IMR-90 (cell line): ENCODE results near the gene TMED8. TPM values are rescaled to one million over a fixed set of nuclear protein-coding genes. Genes with fewer than 3 reads are reported as not detected.

ENCODE experiments used
- ATAC-seq: fragments of 200-7000 bp; cut with Tn5 transposase; 2 replicates; pipeline ENCODE4 v1.9.1; 2020; ENCODE audit warnings: low read depth, mild to moderate bottlenecking, moderate library complexity
- BruUV-seq: library from RNA; stranded (reverse); fragments of 400-500 nt; replicated peaks from 2 replicates; lab custom pipeline; 2021; lab: Mats Ljungman, UMichigan
- CTCF ChIA-PET: fragments of 300-600 bp; formaldehyde crosslinking; extraction: SDS; loops from one replicate; lab custom pipeline; 2021; ENCODE audit warnings: antibody characterized with exemption; lab: Yijun Ruan, JAX
- POLR2A ChIA-PET: fragments of 300-600 bp; sonication (Branson Sonifier 250); formaldehyde crosslinking; loops from one replicate; lab custom pipeline; 2022; ENCODE audit warnings: antibody characterized with exemption; ENCODE audit not compliant: unreplicated experiment; lab: Charles Lee
- DNase-seq: peaks from one replicate; pipeline ENCODE4 v3.0.0; 2013
- H2AFZ ChIP-seq: replicated peaks from 2 replicates; pipeline ENCODE3; 2013; ENCODE audit warnings: low read length, mild to moderate bottlenecking; ENCODE audit not compliant: poor library complexity
- H2AK5ac ChIP-seq: 2 replicates; pipeline ENCODE4 v1.6.1; 2013; ENCODE audit warnings: low read depth, low read length, inconsistent platforms
- H2AK9ac ChIP-seq: replicated peaks from 2 replicates; pipeline ENCODE3; 2013; ENCODE audit warnings: mild to moderate bottlenecking, low read depth, low read length, moderate library complexity; ENCODE audit not compliant: poor library complexity
- H2BK120ac ChIP-seq: 2 replicates; pipeline ENCODE4 v1.6.1; 2013; ENCODE audit warnings: low read depth, low read length, inconsistent platforms
- H2BK15ac ChIP-seq: 3 replicates; pipeline ENCODE4 v1.6.1; 2013; ENCODE audit warnings: low read depth, low read length, inconsistent platforms
- H2BK20ac ChIP-seq: 2 replicates; pipeline ENCODE4 v1.6.1; 2013; ENCODE audit warnings: low read depth, mild to moderate bottlenecking, inconsistent platforms, low read length, moderate library complexity
- H2BK5ac ChIP-seq: 2 replicates; pipeline ENCODE4 v1.6.1; 2013; ENCODE audit warnings: mild to moderate bottlenecking, low read depth, low read length, inconsistent platforms; ENCODE audit not compliant: poor library complexity, severe bottlenecking
- H3K14ac ChIP-seq: replicated peaks from 2 replicates; pipeline ENCODE4 v1.6.1; 2013; ENCODE audit warnings: low read depth, low read length, inconsistent platforms
- H3K18ac ChIP-seq: 2 replicates; pipeline ENCODE4 v1.6.1; 2013; ENCODE audit warnings: low read depth, low read length, control low read depth
- H3K23ac ChIP-seq: 2 replicates; pipeline ENCODE4 v1.6.1; 2013; ENCODE audit warnings: low read depth, low read length, inconsistent platforms
- H3K27ac ChIP-seq: 2 replicates; pipeline ENCODE4 v1.5.1; 2013; ENCODE audit warnings: mild to moderate bottlenecking, control low read depth, low read length; ENCODE audit not compliant: insufficient read depth
- H3K27me3 ChIP-seq: 2 replicates; pipeline ENCODE4 v1.6.1; 2013; ENCODE audit warnings: low read length; ENCODE audit not compliant: control insufficient read depth, insufficient read depth
- H3K36me3 ChIP-seq: 2 replicates; pipeline ENCODE4 v1.6.1; 2013; ENCODE audit warnings: low read length, mixed read lengths; ENCODE audit not compliant: control insufficient read depth, insufficient read depth
- H3K4ac ChIP-seq: 2 replicates; pipeline ENCODE4 v1.6.1; 2013; ENCODE audit warnings: low read depth, low read length, inconsistent platforms
- H3K4me1 ChIP-seq: 2 replicates; pipeline ENCODE4 v1.6.1; 2013; ENCODE audit warnings: low read length, mixed read lengths; ENCODE audit not compliant: control insufficient read depth, insufficient read depth
- H3K4me2 ChIP-seq: 2 replicates; pipeline ENCODE4 v1.6.1; 2013; ENCODE audit warnings: low read depth, mild to moderate bottlenecking, control low read depth, low read length, moderate library complexity
- H3K4me3 ChIP-seq: 2 replicates; pipeline ENCODE4 v1.5.1; 2013; ENCODE audit warnings: low read depth, mild to moderate bottlenecking, control low read depth, low read length, moderate library complexity; ENCODE audit not compliant: insufficient read depth
- H3K56ac ChIP-seq: 2 replicates; pipeline ENCODE4 v1.6.1; 2013; ENCODE audit warnings: low read length, inconsistent platforms; ENCODE audit not compliant: insufficient read depth; ENCODE audit errors: extremely low read depth
- H3K79me1 ChIP-seq, 2 experiments: 2 replicates each; pipeline ENCODE4 v1.6.1; 2013; ENCODE audit warnings: low read length in 2 of 2, inconsistent platforms in 1 of 2, low read depth in 1 of 2
- H3K9ac ChIP-seq: 2 replicates; pipeline ENCODE4 v1.6.1; 2013; ENCODE audit warnings: low read depth, low read length, control low read depth
- H3K9me1 ChIP-seq: 2 replicates; pipeline ENCODE4 v1.6.1; 2013; ENCODE audit warnings: low read length, inconsistent platforms; ENCODE audit not compliant: insufficient read depth
- H3K9me3 ChIP-seq: 2 replicates; pipeline ENCODE4 v1.6.1; 2013; ENCODE audit warnings: low read length; ENCODE audit not compliant: control insufficient read depth, insufficient read depth
- H4K20me1 ChIP-seq: 2 replicates; pipeline ENCODE4 v1.6.1; 2013; ENCODE audit warnings: low read length, inconsistent platforms; ENCODE audit not compliant: insufficient read depth
- H4K5ac ChIP-seq: 2 replicates; pipeline ENCODE4 v1.6.1; 2013; ENCODE audit warnings: mild to moderate bottlenecking, low read depth, low read length, control low read depth
- H4K8ac ChIP-seq, 2 experiments: 2 replicates each; pipeline ENCODE4 v1.6.1; 2013; ENCODE audit warnings: low read depth in 2 of 2, low read length in 2 of 2, control low read depth in 1 of 2, inconsistent platforms in 1 of 2
- H4K91ac ChIP-seq: 2 replicates; pipeline ENCODE4 v1.6.1; 2013; ENCODE audit warnings: low read depth, low read length, inconsistent platforms; ENCODE audit not compliant: insufficient read depth
- BHLHE40 ChIP-seq: fragments of 150-350 bp; IDR thresholded peaks from 2 replicates; pipeline ENCODE4 v1.6.1; 2016; ENCODE audit warnings: mild to moderate bottlenecking, low read depth, low read length
- CEBPB ChIP-seq: IDR thresholded peaks from 2 replicates; pipeline ENCODE4 v1.6.1; 2012; ENCODE audit warnings: low read depth, low read length, improper control_type of control experiment
- CHD1 ChIP-seq: IDR thresholded peaks from 2 replicates; pipeline ENCODE4 v1.6.1; 2012; ENCODE audit warnings: low read depth, low read length, improper control_type of control experiment
- ELK1 ChIP-seq: fragments of 150-350 bp; IDR thresholded peaks from 2 replicates; pipeline ENCODE4 v1.6.1; 2016; ENCODE audit warnings: low read depth, mild to moderate bottlenecking, low read length, moderate library complexity, borderline replicate concordance
- FOS ChIP-seq: fragments of 150-350 bp; IDR thresholded peaks from 2 replicates; pipeline ENCODE4 v1.6.1; 2016; ENCODE audit warnings: low read depth, low read length
- MAFK ChIP-seq: IDR thresholded peaks from 2 replicates; pipeline ENCODE4 v1.6.1; 2012; ENCODE audit warnings: low read depth, low read length, improper control_type of control experiment
- MAZ ChIP-seq: IDR thresholded peaks from 2 replicates; pipeline ENCODE4 v1.6.1; 2012; ENCODE audit warnings: low read depth, mild to moderate bottlenecking, low read length, improper control_type of control experiment, moderate library complexity, borderline replicate concordance
- MXI1 ChIP-seq: IDR thresholded peaks from 2 replicates; pipeline ENCODE4 v1.6.1; 2012; ENCODE audit warnings: low read depth, mild to moderate bottlenecking, low read length, moderate library complexity, borderline replicate concordance
- NFE2L2 ChIP-seq: fragments of 150-350 bp; IDR thresholded peaks from 2 replicates; pipeline ENCODE4 v1.6.1; 2016; ENCODE audit warnings: low read depth, mild to moderate bottlenecking, low read length
- POLR2A ChIP-seq: IDR thresholded peaks from 2 replicates; pipeline ENCODE4 v1.6.1; 2012; ENCODE audit warnings: mild to moderate bottlenecking, low read depth, low read length
- RAD21 ChIP-seq: IDR thresholded peaks from 2 replicates; pipeline ENCODE4 v1.6.1; 2012; ENCODE audit warnings: low read length, improper control_type of control experiment
- RCOR1 ChIP-seq: IDR thresholded peaks from 2 replicates; pipeline ENCODE4 v1.6.1; 2012; ENCODE audit warnings: mild to moderate bottlenecking, low read length, improper control_type of control experiment; ENCODE audit not compliant: insufficient replicate concordance
- RFX5 ChIP-seq: IDR thresholded peaks from 2 replicates; pipeline ENCODE4 v1.8.0; 2012; ENCODE audit warnings: low read depth, mild to moderate bottlenecking, low read length, moderate library complexity
- SMC3 ChIP-seq: fragments of 150-350 bp; IDR thresholded peaks from 2 replicates; pipeline ENCODE4 v1.6.1; 2016; ENCODE audit warnings: low read depth, mild to moderate bottlenecking, antibody characterized with exemption, low read length, moderate library complexity
- USF2 ChIP-seq: fragments of 150-350 bp; IDR thresholded peaks from 2 replicates; pipeline ENCODE4 v1.6.1; 2017; ENCODE audit warnings: mild to moderate bottlenecking, antibody characterized with exemption, low read length, low read depth
- WGBS, 2 experiments: methylation state at CpG; one replicate each; pipeline versions ENCODE4 v1.1.5 to v1.1.7; 2013; ENCODE audit warnings: missing lambda C conversion rate in 2 of 2; ENCODE audit not compliant: insufficient read length in 1 of 2; ENCODE audit errors: extremely low coverage in 2 of 2; 5-methylcytosine and 5-hydroxymethylcytosine counted together
- dilution Hi-C: fragments of 300-500 bp; cut with HindIII; formaldehyde crosslinking; loops from one replicate; pipeline ENCODE4 v1.14.3; 2018; ENCODE audit warnings: low sequenced_read_pairs; ENCODE audit not compliant: unreplicated experiment
- in situ Hi-C: fragments of 300-500 bp; cut with MboI; formaldehyde crosslinking; loops from 3 replicates; pipeline ENCODE4 v1.14.3; 2019; ENCODE audit warnings: low sequenced_read_pairs, inconsistent platforms, mixed read lengths
- intact Hi-C: fragments of 100-400 bp; cut with micrococcal nuclease; formaldehyde crosslinking; loops from 2 replicates; pipeline ENCODE4 v1.10.0; 2022
- polyA plus RNA-seq, 3 experiments: library from polyadenylated mRNA; depleted of rRNA; stranded (reverse); fragments of >200 nt; gene quantifications; 2 replicates each; pipeline ENCODE4 v1.2.3, GENCODE V29; 2012; ENCODE audit warnings: low replicate concordance in 1 of 3
- total RNA-seq: library from RNA; depleted of rRNA; stranded (reverse); fragments of >200 nt; gene quantifications from 2 replicates; pipeline ENCODE4 v1.2.3, GENCODE V29; 2012
- TF ChIP-seq, protein P1 (sequence below): conservative IDR thresholded peaks from 2 replicates; pipeline ENCODE4 v1.5.1; 2012; ENCODE audit warnings: mild to moderate bottlenecking, low read depth, low read length, improper control_type of control experiment

TMED8 gene
- total and polyA plus RNA-seq, 2 of the 4 experiments (the other 2 are of a cell fraction) = 2.2 to 5.0 TPM

GRCh38 chr14:77406718-77407117 is 29.8 kb upstream of the TMED8 start:
- DNase-seq (peak; percentile 10), ATAC-seq (peak; percentile 37; the same call in 1 of the 2 replicates)
- Histone ChIP-seq H2BK5ac (no peak overlapping the region), H3K4ac (no peak overlapping the region), H4K5ac (no peak overlapping the region), H2BK15ac (no peak overlapping the region), H2BK120ac (no peak overlapping the region), H2AK5ac (no peak overlapping the region), H3K4me1 (no peaks in the 10 kb centered on the region), H3K27me3 (peaks cover 10% of the 10 kb centered on the region), H3K9me1 (no peaks in the 10 kb centered on the region), H3K4me2 (no peak overlapping the region), H2AK9ac (no peak overlapping the region), H3K18ac (no peak overlapping the region), H2BK20ac (no peak overlapping the region), H4K91ac (no peak overlapping the region), H3K9ac (no peak overlapping the region), H3K14ac (no peak overlapping the region), H4K20me1 (no peaks in the 10 kb centered on the region), H3K27ac (no peak overlapping the region), H2AFZ (no peak overlapping the region), H3K4me3 (no peak overlapping the region), H4K8ac (no peak overlapping the region), H3K23ac (no peak overlapping the region), H3K79me1 (no peaks in the 10 kb centered on the region), H3K36me3 (no peaks in the 10 kb centered on the region), H3K56ac (no peak overlapping the region), H3K9me3 (no peaks in the 10 kb centered on the region)
- WGBS, 2 experiments = 60% methylated on average over 1 of the region's 6 CpGs; no CpG with 5 or more reads in 1 of the 2 experiments
- POLR2A ChIA-PET = no interaction called here
- CTCF ChIA-PET = interaction anchor here (0.5 kb wide), 1 partner anchor 17 kb away, joined by 6 read pairs; no protein-coding TSS in a partner anchor
- TF ChIP-seq CHD1 = no peak
- no peak for TF ChIP-seq BHLHE40
- TF ChIP-seq RAD21 = no peak
- no peak for TF ChIP-seq POLR2A
- TF ChIP-seq FOS = no peak
- TF ChIP-seq RCOR1 = no peak
- no peak for TF ChIP-seq MAZ
- TF ChIP-seq, protein P1, sequence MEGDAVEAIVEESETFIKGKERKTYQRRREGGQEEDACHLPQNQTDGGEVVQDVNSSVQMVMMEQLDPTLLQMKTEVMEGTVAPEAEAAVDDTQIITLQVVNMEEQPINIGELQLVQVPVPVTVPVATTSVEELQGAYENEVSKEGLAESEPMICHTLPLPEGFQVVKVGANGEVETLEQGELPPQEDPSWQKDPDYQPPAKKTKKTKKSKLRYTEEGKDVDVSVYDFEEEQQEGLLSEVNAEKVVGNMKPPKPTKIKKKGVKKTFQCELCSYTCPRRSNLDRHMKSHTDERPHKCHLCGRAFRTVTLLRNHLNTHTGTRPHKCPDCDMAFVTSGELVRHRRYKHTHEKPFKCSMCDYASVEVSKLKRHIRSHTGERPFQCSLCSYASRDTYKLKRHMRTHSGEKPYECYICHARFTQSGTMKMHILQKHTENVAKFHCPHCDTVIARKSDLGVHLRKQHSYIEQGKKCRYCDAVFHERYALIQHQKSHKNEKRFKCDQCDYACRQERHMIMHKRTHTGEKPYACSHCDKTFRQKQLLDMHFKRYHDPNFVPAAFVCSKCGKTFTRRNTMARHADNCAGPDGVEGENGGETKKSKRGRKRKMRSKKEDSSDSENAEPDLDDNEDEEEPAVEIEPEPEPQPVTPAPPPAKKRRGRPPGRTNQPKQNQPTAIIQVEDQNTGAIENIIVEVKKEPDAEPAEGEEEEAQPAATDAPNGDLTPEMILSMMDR = no peak
- no peak for TF ChIP-seq SMC3
- TF ChIP-seq ELK1 = no peak
- no peak for TF ChIP-seq NFE2L2
- no peak for TF ChIP-seq MXI1
- TF ChIP-seq RFX5 = no peak
- no peak for TF ChIP-seq MAFK
- TF ChIP-seq CEBPB = no peak
- no peak for TF ChIP-seq USF2
- intact Hi-C loops (no loop called here), in situ Hi-C loops (no loop called here), dilution Hi-C loops (no loop called here)
- BruUV-seq = no TSS peak
